Measurements from ENCODE around the gene MEPCE. TPM values are rescaled to one million over a fixed set of nuclear protein-coding genes. Genes with fewer than 3 reads are reported as not detected.

MEPCE gene
- total RNA-seq, 1 donor from 2014 or later, result 22.3 TPM

DNA sequence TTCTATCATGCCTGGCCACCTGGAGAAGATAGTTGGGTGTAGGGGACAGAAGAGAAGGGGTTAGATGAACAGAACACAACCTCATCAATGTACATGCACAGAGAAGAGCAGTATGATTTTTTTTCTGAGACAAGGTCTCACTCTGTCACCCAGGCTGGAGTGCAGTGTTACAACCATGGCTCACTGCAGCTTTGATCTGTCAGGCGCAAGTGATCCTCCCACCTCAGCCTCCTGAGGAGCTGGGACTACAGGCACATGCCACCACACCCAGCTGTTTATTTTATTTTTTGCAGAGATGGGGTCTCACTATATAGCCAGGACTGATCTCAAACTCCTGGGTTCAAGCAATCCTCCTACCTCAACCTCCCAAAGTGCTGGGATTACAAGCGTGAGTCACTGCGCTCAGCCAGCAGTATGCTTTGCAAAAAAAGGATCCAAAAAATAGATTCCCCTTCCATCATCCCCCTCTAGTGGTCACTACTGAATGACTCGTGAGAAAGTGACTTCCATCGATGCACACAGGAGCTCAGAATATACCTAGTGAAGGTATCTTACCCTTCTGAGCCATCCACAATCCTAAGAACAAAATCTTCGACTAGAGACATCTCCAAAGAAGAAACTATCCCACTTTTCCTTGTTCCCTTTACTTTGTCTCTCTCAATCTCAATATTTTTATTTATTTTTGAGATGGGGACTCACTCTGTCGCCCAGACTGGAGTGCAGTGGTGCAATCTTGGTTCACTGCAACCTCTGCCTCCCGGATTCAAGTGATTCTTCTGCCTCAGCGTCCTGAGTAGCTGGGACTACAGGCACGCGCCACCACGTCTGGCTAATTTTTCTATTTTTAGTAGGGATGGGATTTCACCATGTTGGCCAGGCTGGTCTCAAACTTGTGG is 22.1 kb upstream of the MEPCE start:
- ATAC-seq, result peak; percentile 80

DNA sequence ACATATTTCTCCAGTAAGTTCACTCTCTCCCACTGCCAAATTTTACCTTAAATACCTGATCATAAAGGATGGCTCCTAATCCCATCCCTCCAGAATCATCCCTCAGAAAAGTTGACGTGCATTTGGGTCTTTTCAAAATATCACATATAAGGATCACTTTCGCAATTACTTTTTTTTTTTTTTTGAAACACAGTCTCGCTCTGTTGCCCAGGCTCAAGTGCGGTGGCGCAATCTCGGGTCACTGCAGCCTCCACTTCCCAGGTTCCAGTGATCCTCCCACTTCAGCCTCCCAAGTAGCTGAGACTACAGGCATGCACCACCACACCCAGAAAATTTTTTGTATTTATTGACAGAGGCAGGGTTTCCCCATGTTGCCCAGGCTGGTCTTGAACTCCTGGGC is 18.5 kb upstream of the MEPCE start:
- ATAC-seq, result no peak

GRCh38 chr7:100413346-100413745 is 16.3 kb upstream of the MEPCE start:
- peak; percentile 38 for ATAC-seq

DNA sequence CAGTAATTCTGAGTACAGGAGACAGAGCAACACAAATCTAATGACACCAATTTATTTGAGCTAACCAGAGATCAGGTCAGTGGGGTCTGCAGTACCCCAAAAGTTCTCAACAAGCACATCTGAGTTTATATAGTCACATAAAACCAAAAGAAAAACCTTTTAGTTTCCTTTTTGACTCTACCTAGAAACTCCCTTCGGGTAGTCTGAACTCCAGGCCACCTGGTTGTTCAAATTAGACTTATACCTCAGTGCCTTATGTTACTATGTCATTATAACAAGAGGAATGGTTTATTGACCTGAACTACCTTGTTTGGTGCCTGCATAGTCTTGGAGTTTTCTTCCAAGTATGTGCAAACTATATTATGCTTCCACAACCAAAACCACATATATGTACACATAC is 15.7 kb upstream of the MEPCE start:
- ATAC-seq, result no peak

- no peak for ATAC-seq
Measured at GRCh38 chr7:100415448-100415847, 14.2 kb upstream of the MEPCE start.

DNA sequence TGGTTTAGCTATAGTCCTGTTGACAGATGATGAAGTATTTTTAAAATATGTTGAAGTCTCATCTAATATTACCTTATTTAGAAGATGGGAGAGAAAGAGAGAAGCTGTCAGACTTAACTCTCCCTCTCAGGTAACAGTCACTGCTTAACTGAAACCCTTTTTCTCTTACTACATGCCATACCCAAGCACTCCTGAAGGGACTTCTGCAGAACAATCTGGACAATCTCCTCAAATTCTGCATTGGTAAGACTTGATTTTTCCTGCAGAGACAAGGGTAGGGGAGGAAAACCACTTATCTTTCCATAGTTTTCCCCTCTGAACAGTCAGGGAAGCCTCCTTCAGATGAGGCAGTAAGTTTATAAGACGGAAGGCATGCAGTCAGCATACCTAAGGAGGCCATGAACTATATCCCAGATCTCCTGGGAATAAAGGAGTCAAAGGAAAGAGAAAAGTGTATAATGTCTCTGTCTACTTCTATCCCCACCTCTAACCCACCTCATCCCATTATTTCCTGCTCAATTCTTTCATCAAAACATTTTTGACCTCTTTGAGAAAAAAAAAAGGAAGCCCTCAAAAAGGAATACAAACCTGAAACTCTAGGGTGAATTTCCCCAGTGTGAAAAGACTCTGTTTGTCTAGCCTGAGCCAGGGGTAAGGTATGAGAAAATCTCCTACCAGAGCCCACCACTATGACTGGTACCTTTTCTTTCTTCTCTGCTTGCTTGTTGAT is 10.5 kb upstream of the MEPCE start:
- no peak for ATAC-seq

DNA sequence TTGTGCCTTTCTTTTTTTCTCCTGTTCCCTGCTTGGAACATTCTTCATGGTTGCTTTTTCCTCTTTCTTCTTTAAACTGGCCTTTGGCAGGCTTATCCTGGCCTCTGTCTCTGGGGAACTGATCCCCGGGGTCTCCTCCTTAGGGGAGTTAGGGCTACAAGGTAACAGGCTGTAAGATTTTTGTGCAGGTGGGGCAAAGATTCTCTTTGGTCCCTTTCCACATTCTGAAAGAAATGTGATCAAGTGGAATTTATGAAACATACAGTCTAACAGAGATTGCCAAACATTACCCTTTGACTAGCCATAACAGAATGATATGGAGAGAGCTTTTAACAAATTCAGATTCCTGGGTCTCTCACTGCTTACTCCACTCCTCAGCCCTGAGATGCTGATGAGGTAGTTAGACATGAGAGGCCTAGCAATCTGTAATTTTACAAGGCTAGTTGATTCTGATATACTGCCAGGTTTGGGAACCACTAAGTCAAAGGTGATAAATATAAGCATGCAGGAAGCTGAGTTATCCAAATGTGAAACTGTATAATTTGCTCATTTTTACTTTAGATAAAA is 9.9 kb upstream of the MEPCE start:
- no peak for ATAC-seq

- ATAC-seq, result no peak
Measured at GRCh38 chr7:100423315-100423714, 6.3 kb upstream of the MEPCE start.

DNA sequence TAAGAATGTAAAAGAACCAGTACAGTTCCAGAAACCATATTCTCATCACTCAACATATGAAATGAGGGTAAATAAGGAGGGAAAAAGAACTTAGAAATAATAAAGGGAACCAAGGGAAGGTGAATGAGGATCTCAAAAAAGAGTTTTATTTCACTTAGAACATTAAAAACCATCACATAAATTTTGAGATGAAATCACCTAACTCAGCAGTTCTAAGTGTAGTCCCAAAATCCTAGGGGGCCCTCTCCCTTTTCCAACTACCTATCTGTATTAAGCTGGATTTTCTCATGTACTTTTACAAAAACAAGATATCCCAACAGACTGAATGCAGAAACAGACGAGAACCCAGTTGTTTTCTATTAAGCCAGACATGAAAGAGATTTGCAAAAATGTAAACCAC is 4.3 kb upstream of the MEPCE start:
- ATAC-seq, result no peak

DNA sequence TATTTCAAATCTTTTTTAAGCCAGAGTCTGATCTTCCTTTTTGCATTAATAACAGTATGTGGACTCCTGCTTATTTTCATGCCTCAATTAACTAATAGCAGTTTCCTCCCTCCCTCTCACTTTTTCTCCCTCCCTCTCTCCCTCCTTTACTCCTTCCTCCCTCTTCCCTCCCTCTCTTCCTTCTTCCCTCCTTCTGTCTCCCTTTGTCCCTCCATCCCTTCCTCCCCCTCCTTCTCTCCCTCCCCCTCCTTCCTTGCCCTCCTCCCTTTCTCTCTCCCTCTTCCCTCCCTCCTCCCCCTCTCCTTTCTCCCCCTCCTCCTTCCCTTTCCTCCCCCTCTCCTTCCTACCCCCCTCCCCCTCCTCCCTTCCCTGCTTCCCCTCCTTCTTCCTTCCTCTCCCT is 3.1 kb upstream of the MEPCE start:
- no peak for ATAC-seq

- ATAC-seq, result no peak
Measured at GRCh38 chr7:100427762-100428198, 1.9 kb upstream of the MEPCE start.

GRCh38 chr7:100428199-100428966 is 1.2 kb upstream of the MEPCE start, which contains the start of gene ZCWPW1:
Gene ZCWPW1, minus strand, starts transcription at chr7:100428703. Its CDS starts 8,054 bp downstream, at chr7:100420649.
- peak; percentile 78 for ATAC-seq

DNA sequence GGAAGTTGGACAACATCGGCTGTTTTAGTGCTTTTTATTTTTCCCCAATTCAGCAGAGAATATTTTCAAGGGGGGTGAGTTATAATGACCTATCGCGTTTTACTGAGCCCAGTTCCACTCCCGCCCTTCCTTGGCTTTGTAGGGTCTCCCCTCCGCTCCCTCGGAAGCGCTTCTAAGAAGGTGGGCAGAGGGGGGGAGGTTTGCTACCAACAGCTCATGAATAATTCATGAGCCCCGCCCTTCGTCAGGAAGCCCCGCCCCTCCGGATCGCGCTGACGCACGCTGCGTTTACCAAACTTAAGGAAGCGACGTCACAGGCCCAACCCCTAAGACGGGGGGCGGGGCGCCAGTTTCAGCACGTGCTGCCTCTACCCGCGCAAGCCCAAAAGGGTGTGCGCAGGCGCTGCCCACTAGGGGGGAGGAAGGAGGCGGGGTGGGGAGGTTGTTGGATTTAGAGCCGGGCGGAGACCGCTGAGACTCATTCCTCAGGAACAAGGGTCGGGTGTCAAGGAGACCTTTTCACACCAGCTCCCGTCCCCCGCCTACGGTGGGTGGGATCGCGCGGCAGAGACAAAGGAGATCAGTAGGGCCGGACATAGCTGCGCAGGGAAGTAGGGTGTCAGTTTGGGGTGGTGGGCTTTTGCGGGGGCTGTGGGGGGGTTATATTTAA is 529 bp upstream of the MEPCE start:
- ATAC-seq, result peak; percentile 87

DNA sequence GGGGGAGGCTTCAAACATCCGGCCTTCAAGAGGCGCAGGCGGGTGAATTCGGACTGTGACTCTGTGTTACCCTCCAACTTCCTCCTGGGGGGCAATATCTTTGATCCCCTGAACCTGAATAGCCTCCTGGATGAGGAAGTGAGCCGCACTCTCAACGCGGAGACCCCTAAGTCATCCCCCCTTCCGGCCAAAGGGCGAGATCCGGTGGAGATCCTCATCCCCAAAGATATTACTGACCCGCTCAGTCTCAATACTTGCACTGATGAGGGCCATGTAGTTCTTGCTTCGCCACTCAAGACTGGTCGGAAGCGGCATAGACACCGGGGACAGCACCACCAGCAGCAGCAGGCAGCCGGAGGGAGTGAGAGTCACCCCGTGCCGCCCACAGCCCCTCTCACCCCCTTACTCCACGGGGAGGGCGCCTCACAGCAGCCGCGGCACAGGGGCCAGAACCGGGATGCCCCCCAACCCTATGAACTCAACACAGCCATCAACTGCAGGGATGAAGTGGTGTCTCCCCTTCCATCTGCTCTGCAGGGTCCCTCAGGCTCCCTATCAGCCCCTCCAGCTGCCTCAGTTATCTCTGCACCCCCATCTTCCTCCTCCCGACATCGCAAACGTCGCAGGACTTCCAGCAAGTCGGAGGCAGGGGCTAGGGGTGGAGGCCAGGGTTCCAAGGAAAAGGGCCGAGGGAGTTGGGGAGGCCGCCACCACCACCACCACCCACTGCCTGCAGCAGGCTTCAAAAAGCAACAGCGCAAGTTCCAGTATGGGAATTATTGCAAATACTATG is 1.1 kb downstream of the MEPCE start:
- no peak for ATAC-seq

DNA sequence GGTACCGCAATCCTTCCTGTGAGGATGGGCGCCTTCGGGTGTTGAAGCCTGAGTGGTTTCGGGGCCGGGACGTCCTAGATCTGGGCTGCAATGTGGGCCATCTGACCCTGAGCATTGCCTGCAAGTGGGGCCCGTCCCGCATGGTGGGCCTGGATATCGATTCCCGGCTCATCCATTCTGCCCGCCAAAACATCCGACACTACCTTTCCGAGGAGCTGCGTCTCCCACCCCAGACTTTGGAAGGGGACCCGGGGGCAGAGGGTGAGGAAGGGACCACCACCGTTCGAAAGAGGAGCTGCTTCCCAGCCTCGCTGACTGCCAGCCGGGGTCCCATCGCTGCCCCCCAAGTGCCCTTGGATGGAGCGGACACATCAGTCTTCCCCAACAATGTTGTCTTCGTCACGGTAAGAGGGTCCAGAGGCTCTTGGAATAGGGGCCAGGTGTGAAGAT is 1.7 kb downstream of the MEPCE start:
- ATAC-seq, result no peak

DNA sequence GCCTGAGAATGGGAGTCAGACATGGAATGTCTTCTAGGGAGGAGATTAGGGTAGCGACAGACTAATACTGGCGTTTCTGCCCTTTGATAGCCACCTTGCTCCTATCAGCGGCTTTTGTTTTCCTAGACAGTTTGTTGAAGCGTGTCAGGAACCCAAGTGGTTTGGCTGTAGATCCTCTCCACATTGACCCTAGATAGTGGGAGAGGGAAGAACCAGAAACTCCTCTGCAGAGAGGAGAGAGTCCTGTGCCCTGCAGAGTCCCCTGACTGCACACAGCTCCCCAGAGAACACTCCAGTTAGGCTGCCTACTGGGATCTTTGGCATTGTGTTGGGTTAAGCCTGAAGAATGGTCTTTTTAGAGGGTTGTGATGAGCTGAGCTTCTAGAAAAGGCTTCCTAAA is 2.4 kb downstream of the MEPCE start:
- no peak for ATAC-seq

DNA sequence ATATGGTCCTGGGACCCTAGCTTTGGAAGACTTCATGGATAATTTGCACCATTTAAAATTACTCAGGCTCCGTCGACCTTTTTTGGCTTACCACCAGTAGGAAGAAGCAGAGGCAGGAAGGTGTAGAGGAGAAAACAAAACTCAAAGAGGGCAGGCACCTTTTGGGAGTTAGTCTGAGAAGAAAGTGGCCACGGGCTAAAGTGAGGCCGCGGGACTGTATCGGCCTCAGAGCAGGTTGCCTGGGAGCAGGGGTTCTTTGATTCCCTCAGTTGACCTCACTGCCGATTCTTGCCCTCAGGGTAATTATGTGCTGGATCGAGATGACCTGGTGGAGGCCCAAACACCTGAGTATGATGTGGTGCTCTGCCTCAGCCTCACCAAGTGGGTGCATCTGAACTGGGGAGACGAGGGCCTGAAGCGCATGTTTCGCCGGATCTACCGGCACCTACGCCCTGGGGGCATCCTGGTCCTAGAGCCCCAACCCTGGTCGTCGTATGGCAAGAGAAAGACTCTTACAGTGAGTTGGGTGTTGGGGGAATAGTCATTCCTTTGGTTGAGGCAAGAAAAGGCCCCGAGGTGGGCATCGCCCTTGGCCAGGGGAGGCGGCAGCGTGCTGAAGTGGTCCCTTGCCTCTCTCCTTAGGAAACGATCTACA is 3.1 kb downstream of the MEPCE start:
- no peak for ATAC-seq

DNA sequence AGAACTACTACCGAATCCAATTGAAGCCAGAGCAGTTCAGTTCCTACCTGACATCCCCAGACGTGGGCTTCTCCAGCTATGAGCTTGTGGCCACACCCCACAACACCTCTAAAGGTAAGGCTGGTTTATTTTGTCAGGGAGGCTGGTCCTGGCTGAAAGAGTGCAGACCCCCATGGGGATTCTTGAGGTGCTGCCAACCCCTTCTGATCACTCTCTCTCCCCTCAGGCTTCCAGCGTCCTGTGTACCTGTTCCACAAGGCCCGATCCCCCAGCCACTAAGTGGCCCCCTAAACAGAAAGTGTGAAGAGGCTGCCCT is 3.6 kb downstream of the MEPCE start:
- no peak for ATAC-seq

DNA sequence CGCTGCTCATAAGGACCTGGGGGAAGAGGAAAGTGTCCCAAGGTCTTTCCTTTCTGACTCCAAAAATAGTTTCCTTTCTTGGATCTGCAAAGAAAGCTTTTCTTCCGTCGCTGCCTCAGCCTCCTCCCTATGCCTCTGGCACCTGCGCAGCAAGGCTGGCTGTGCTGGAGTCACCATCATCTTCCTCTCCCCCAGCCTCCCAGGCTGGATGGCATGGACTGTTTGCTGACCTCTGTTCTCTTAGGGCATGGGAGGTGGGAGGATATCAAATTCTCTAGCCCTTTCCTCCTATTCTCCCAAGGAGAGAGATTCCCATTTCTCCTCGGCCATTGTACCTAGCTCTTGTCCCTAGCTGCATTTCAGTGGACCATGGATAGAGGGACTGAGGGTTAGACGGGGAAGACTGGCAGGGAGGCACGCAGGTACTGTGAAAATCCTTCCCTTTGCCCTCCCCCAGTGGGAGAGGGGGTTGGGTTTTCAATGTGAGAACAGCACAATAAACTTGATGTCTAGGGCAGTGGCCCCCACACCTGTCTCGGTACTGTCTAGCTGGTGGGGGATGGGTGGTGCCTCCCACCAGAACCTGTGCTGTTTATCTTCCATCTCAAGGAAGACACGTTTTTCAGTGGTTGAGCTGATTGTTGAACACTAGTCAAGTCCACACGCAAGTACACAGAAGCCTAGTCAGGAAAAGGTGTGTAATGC is 4.1 kb downstream of the MEPCE start:
- ATAC-seq, result no peak

Data from esophagus mucosa (tissue), 1 donor.